Measurements from ENCODE around the gene PDCD1.

- no peak for TF ChIP-seq TAF1 (IDR thresholded peaks at IDR 0.05; ENCODE audit: borderline replicate concordance, insufficient read depth, low read length)
- TF ChIP-seq REST (IDR thresholded peaks at IDR 0.05; ENCODE audit: insufficient read depth in 1 of 2, low read depth in 2 of 2, low read length in 2 of 2), result no peak
Observed at GRCh38 chr2:241885946-241886643, 27.4 kb upstream of the PDCD1 start.

Data from PFSK-1 (cell line).